H9 (cell line): ENCODE results near the gene SNAP47. TPM values are rescaled to one million over a fixed set of nuclear protein-coding genes. Genes with fewer than 3 reads are reported as not detected.

ENCODE experiments used
- DNase-seq: peaks from one replicate; pipeline ENCODE4 v3.0.0-alpha.2; 2017
- H2AFZ ChIP-seq: one replicate; pipeline ENCODE4 v1.6.1; 2013; ENCODE audit warnings: mild to moderate bottlenecking, low read length, control low read depth, moderate library complexity
- H2AK5ac ChIP-seq: 2 replicates; pipeline ENCODE4 v1.6.1; 2013; ENCODE audit warnings: low read length, control low read depth, mixed read lengths; ENCODE audit not compliant: insufficient read length
- H2BK120ac ChIP-seq: one replicate; pipeline ENCODE4 v1.6.1; 2013; ENCODE audit warnings: low read depth, mild to moderate bottlenecking, low read length, control low read depth, inconsistent platforms; ENCODE audit not compliant: poor library complexity, severe bottlenecking
- H2BK12ac ChIP-seq: 2 replicates; pipeline ENCODE4 v1.6.1; 2013; ENCODE audit warnings: low read length, control low read depth, mixed read lengths, low read depth; ENCODE audit not compliant: insufficient read length
- H2BK15ac ChIP-seq: 2 replicates; pipeline ENCODE4 v1.6.1; 2013; ENCODE audit warnings: low read depth, low read length, control low read depth
- H2BK20ac ChIP-seq: one replicate; pipeline ENCODE4 v1.6.1; 2013; ENCODE audit warnings: low read depth, mild to moderate bottlenecking, low read length, control low read depth, inconsistent platforms; ENCODE audit not compliant: poor library complexity, severe bottlenecking
- H2BK5ac ChIP-seq: 2 replicates; pipeline ENCODE4 v1.6.1; 2013; ENCODE audit warnings: low read length, control low read depth, mixed read lengths; ENCODE audit not compliant: insufficient read length
- H3K14ac ChIP-seq: 2 replicates; pipeline ENCODE4 v1.6.1; 2013; ENCODE audit warnings: low read length, control low read depth; ENCODE audit not compliant: insufficient read depth
- H3K18ac ChIP-seq: 2 replicates; pipeline ENCODE4 v1.6.1; 2013; ENCODE audit warnings: low read depth, mild to moderate bottlenecking, mixed read lengths, low read length, control low read depth; ENCODE audit not compliant: insufficient read length
- H3K23ac ChIP-seq: 2 replicates; pipeline ENCODE4 v1.6.1; 2013; ENCODE audit warnings: low read length, control low read depth, mixed read lengths, low read depth; ENCODE audit not compliant: insufficient read length
- H3K23me2 ChIP-seq: 2 replicates; pipeline ENCODE4 v1.6.1; 2013; ENCODE audit warnings: low read depth, mild to moderate bottlenecking, mixed read lengths, low read length, control low read depth; ENCODE audit not compliant: insufficient read length, poor library complexity, severe bottlenecking
- H3K27ac ChIP-seq: 2 replicates; pipeline ENCODE4 v1.5.1; 2013; ENCODE audit warnings: low read length, control low read depth, mixed read lengths, low read depth; ENCODE audit not compliant: insufficient read length
- H3K27me3 ChIP-seq: 2 replicates; pipeline ENCODE4 v1.6.1; 2013; ENCODE audit warnings: low read length, control low read depth, inconsistent platforms; ENCODE audit not compliant: insufficient read depth
- H3K4ac ChIP-seq: 2 replicates; pipeline ENCODE4 v1.6.1; 2013; ENCODE audit warnings: low read depth, mild to moderate bottlenecking, control low read depth, inconsistent platforms, low read length, moderate library complexity
- H3K4me1 ChIP-seq: 2 replicates; pipeline ENCODE4 v1.6.1; 2013; ENCODE audit warnings: low read length, control low read depth, inconsistent platforms; ENCODE audit not compliant: insufficient read depth
- H3K4me2 ChIP-seq: 2 replicates; pipeline ENCODE4 v1.6.1; 2013; ENCODE audit warnings: low read length, control low read depth, mixed read lengths; ENCODE audit not compliant: insufficient read length, insufficient read depth
- H3K56ac ChIP-seq: 2 replicates; pipeline ENCODE4 v1.6.1; 2013; ENCODE audit warnings: low read depth, mild to moderate bottlenecking, mixed read lengths, low read length, control low read depth; ENCODE audit not compliant: insufficient read length
- H3K79me1 ChIP-seq: 2 replicates; pipeline ENCODE4 v1.6.1; 2013; ENCODE audit warnings: low read depth, mild to moderate bottlenecking, moderate library complexity, low read length, control low read depth, inconsistent platforms; ENCODE audit not compliant: insufficient read depth, poor library complexity, severe bottlenecking
- H3K79me2 ChIP-seq: 2 replicates; pipeline ENCODE4 v1.6.1; 2013; ENCODE audit warnings: low read length, control low read depth, inconsistent platforms; ENCODE audit not compliant: insufficient read depth
- H3K9ac ChIP-seq: 2 replicates; pipeline ENCODE4 v1.6.1; 2013; ENCODE audit warnings: low read length, control low read depth, mixed read lengths; ENCODE audit not compliant: insufficient read length; ENCODE audit errors: extremely low read depth
- H3K9me3 ChIP-seq: one replicate; pipeline ENCODE4 v1.6.1; 2013; ENCODE audit warnings: low read depth, low read length, inconsistent platforms; ENCODE audit not compliant: control insufficient read depth
- H3T11ph ChIP-seq: one replicate; pipeline ENCODE4 v1.6.1; 2013; ENCODE audit warnings: mild to moderate bottlenecking, low read length, control low read depth, inconsistent platforms
- H4K20me1 ChIP-seq: one replicate; pipeline ENCODE4 v1.6.1; 2013; ENCODE audit not compliant: control insufficient read depth, insufficient read length, insufficient read depth
- H4K5ac ChIP-seq: 2 replicates; pipeline ENCODE4 v1.6.1; 2013; ENCODE audit warnings: low read depth, mild to moderate bottlenecking, mixed read lengths, low read length, control low read depth; ENCODE audit not compliant: insufficient read length
- H4K8ac ChIP-seq: replicated peaks from 2 replicates; pipeline ENCODE4 v1.6.1; 2013; ENCODE audit warnings: low read length, control low read depth, mixed read lengths, low read depth; ENCODE audit not compliant: insufficient read length
- H4K91ac ChIP-seq: 2 replicates; pipeline ENCODE4 v1.6.1; 2013; ENCODE audit warnings: low read depth, mild to moderate bottlenecking, moderate library complexity, mixed read lengths, low read length, control low read depth; ENCODE audit not compliant: insufficient read length
- H3K27ac Mint-ChIP-seq, 3 experiments: 2 replicates in 2 of 3; 3 replicates in 1 of 3; pipeline ENCODE4 v1.8.0; 2020 to 2021; ENCODE audit warnings: mixed read lengths in 3 of 3, mild to moderate bottlenecking in 1 of 3, moderate library complexity in 1 of 3
- H3K27me3 Mint-ChIP-seq: 2 replicates; pipeline ENCODE4 v1.8.0; 2021; ENCODE audit warnings: low read depth, mild to moderate bottlenecking, moderate library complexity, mixed read lengths
- H3K36me3 Mint-ChIP-seq, 3 experiments: 2 replicates in 2 of 3; 3 replicates in 1 of 3; pipeline ENCODE4 v1.8.0; 2020 to 2021; ENCODE audit warnings: low read depth in 3 of 3, mixed read lengths in 3 of 3; ENCODE audit not compliant: insufficient read depth in 1 of 3
- H3K4me1 Mint-ChIP-seq, 2 experiments: 2 replicates each; pipeline ENCODE4 v1.8.0; 2020; ENCODE audit warnings: mixed read lengths in 2 of 2
- H3K4me3 Mint-ChIP-seq, 2 experiments: 2 replicates in 1 of 2; 3 replicates in 1 of 2; pipeline ENCODE4 v1.8.0; 2020 to 2021; ENCODE audit warnings: mild to moderate bottlenecking in 2 of 2, mixed read lengths in 2 of 2, moderate library complexity in 1 of 2
- H3K9me3 Mint-ChIP-seq, 2 experiments: 2 replicates in 1 of 2; 3 replicates in 1 of 2; pipeline ENCODE4 v1.8.0; 2020; ENCODE audit warnings: mild to moderate bottlenecking in 2 of 2, mixed read lengths in 2 of 2, moderate library complexity in 1 of 2
- CTCF ChIP-seq: fragments of 200-600 bp; sonication (generic); conservative IDR thresholded peaks from 3 replicates; pipeline ENCODE4 v1.8.0; 2021; ENCODE audit warnings: antibody characterized with exemption, mild to moderate bottlenecking
- WGBS: extraction: QIAGEN DNeasy Blood & Tissue Kit; methylation state at CpG from one replicate; pipeline ENCODE4 v1.1.7; 2013; ENCODE audit warnings: missing lambda C conversion rate, low lambda C conversion rate, mixed read lengths; ENCODE audit not compliant: insufficient read length; ENCODE audit errors: extremely low coverage; 5-methylcytosine and 5-hydroxymethylcytosine counted together
- total RNA-seq: library from RNA; stranded (reverse); gene quantifications from 2 replicates; pipeline ENCODE4 v1.2.1, GENCODE V29; 2021

Gene SNAP47
- total RNA-seq, 1 experiment from 2014 or later: 44.1 TPM

GRCh38 chr1:227766015-227766634, 30.9 kb downstream of the SNAP47 start:
- Histone ChIP-seq H3K56ac (no peak overlapping the region), H4K20me1 (no peaks in the 10 kb centered on the region)
- DNase-seq: no peak

More at GRCh38 chr1:227766015-227766634, 30.9 kb downstream of the SNAP47 start:
- Mint-ChIP-seq H3K4me1 (peaks cover 4 to 12% of the 10 kb centered on the region in 2 experiments; a peak in 2 of 4 replicates), H3K36me3 (peaks cover 28 to 59% (median 47%) of the 10 kb centered on the region in 3 experiments), H3K9me3 (no peaks in the 10 kb centered on the region), H3K27ac (no peak overlapping the region), H3K27me3 (no peaks in the 10 kb centered on the region), H3K4me3 (no peak overlapping the region)
- Histone ChIP-seq H3K9me3 (no peaks in the 10 kb centered on the region), H3K9ac (no peak overlapping the region), H3K79me2 (no peaks in the 10 kb centered on the region), H3K23me2 (peaks cover 2% of the 10 kb centered on the region), H2AK5ac (no peak overlapping the region), H4K8ac (no peak overlapping the region), H3K4ac (no peak overlapping the region), H2BK12ac (no peak overlapping the region), H2AFZ (no peak overlapping the region), H3K27me3 (no peaks in the 10 kb centered on the region), H4K5ac (no peak overlapping the region), H4K91ac (no peak overlapping the region), H2BK120ac (no peak overlapping the region), H3K23ac (no peak overlapping the region), H3K18ac (no peak overlapping the region), H3K79me1 (peaks cover 3% of the 10 kb centered on the region), H3K27ac (no peak overlapping the region), H3K4me2 (no peak overlapping the region), H2BK20ac (no peak overlapping the region), H3K4me1 (no peaks in the 10 kb centered on the region), H2BK5ac (no peak overlapping the region), H3K14ac (no peak overlapping the region), H3T11ph (no peak overlapping the region), H2BK15ac (no peak overlapping the region)
- no peak for TF ChIP-seq CTCF
- WGBS: no CpG with 5 or more reads among the region's 17 CpGs
